GM21390 (cell line): ENCODE results near the gene HABP4.

ENCODE experiments used
- ATAC-seq: cut with Tn5 transposase; IDR thresholded peaks from one replicate; pipeline ENCODE4 v1.9.1; 2021; ENCODE audit not compliant: unreplicated experiment

HABP4 gene

GRCh38 chr9:96449845-96450612, at the start of gene HABP4:
HABP4 (plus strand) TSS chr9:96450169; CDS start chr9:96450280, 111 bp downstream.
- ATAC-seq, result peak; percentile 93

GRCh38 chr9:96408409-96409280, 41.3 kb upstream of the HABP4 start:
- no peak for ATAC-seq

- no peak for ATAC-seq
These were observed 38.7 kb upstream of the HABP4 start for GRCh38 chr9:96411129-96411838.

GRCh38 chr9:96412174-96412913, 37.6 kb upstream of the HABP4 start:
- ATAC-seq, result no peak

GRCh38 chr9:96413302-96414221, 36.4 kb upstream of the HABP4 start:
- no peak for ATAC-seq

GRCh38 chr9:96417051-96417586, 32.9 kb upstream of the HABP4 start:
- ATAC-seq, result no peak

- ATAC-seq, result no peak
These were observed 32.3 kb upstream of the HABP4 start for GRCh38 chr9:96417661-96418082.

GRCh38 chr9:96418083-96418919, 31.7 kb upstream of the HABP4 start, which contains the start of gene ZNF367:
ZNF367 (minus strand) TSS chr9:96418370; CDS start chr9:96418032, 338 bp downstream.
- ATAC-seq, result peak; percentile 64

GRCh38 chr9:96418920-96419690, 30.9 kb upstream of the HABP4 start:
- ATAC-seq, result peak; percentile 37

- ATAC-seq, result no peak
These were observed 30.3 kb upstream of the HABP4 start for GRCh38 chr9:96419691-96419969.

- no peak for ATAC-seq
These were observed 29.3 kb upstream of the HABP4 start for GRCh38 chr9:96420468-96421219.

GRCh38 chr9:96423322-96423984, 26.5 kb upstream of the HABP4 start:
- no peak for ATAC-seq

- no peak for ATAC-seq
These were observed 26.0 kb upstream of the HABP4 start for GRCh38 chr9:96423985-96424336.

GRCh38 chr9:96425500-96426169, 24.3 kb upstream of the HABP4 start:
- ATAC-seq, result no peak

GRCh38 chr9:96429732-96430131, 20.2 kb upstream of the HABP4 start:
- no peak for ATAC-seq

GRCh38 chr9:96430377-96430776, 19.6 kb upstream of the HABP4 start:
- no peak for ATAC-seq
